Measurements from ENCODE around the gene KLHL7. TPM values are rescaled to one million over a fixed set of nuclear protein-coding genes. Genes with fewer than 3 reads are reported as not detected.
"Not testable (repeated sequence)": the region's sequence is repeated elsewhere in the genome, so short reads cannot be mapped to it uniquely, and the experiment has no call there.

KLHL7 gene
- total RNA-seq, 4 donors from 2014 or later: 20.3 to 35.0 (median 27.2) TPM

DNA sequence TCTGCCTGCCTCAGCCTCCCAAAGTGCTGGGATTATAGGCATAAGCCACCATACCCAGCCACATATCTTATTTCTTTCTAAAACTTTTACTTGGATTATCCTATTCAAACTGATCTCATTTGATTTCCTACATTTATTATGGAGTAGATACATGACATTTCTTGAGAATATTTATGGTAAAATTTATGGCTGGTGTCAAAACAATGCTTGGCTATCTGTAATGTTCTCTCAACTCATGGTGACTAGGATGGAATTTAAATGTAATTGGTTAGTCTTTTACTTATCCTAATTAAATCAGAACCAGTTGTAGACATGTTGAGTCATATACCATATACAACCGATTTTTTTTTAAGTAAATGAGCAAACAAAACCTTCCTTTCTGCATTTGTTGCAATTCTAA is 80.4 kb downstream of the KLHL7 start:
- intact Hi-C loops (cut with DNase I): no loop called here
- no peaks in the 10 kb centered on the region for H3K27me3 ChIP-seq
- peaks cover 15 to 18% of the 10 kb centered on the region in 2 donors for H3K36me3 ChIP-seq
- H3K27ac ChIP-seq: no peak overlapping the region
- TF ChIP-seq POLR2A (IDR thresholded peaks at IDR 0.05): no peak
- TF ChIP-seq, protein P1, sequence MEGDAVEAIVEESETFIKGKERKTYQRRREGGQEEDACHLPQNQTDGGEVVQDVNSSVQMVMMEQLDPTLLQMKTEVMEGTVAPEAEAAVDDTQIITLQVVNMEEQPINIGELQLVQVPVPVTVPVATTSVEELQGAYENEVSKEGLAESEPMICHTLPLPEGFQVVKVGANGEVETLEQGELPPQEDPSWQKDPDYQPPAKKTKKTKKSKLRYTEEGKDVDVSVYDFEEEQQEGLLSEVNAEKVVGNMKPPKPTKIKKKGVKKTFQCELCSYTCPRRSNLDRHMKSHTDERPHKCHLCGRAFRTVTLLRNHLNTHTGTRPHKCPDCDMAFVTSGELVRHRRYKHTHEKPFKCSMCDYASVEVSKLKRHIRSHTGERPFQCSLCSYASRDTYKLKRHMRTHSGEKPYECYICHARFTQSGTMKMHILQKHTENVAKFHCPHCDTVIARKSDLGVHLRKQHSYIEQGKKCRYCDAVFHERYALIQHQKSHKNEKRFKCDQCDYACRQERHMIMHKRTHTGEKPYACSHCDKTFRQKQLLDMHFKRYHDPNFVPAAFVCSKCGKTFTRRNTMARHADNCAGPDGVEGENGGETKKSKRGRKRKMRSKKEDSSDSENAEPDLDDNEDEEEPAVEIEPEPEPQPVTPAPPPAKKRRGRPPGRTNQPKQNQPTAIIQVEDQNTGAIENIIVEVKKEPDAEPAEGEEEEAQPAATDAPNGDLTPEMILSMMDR (IDR thresholded peaks at IDR 0.05): no peak
- no peak overlapping the region for H3K4me3 ChIP-seq (replicated peaks in 1 of 3)
- 84 to 91% methylated on average over 1 of the region's 1 CpG for WGBS, 2 donors
- H3K9me3 ChIP-seq: no peaks in the 10 kb centered on the region
- DNase-seq: no peak
- peaks cover 6 to 11% of the 10 kb centered on the region in 2 donors for H3K4me1 ChIP-seq

DNA sequence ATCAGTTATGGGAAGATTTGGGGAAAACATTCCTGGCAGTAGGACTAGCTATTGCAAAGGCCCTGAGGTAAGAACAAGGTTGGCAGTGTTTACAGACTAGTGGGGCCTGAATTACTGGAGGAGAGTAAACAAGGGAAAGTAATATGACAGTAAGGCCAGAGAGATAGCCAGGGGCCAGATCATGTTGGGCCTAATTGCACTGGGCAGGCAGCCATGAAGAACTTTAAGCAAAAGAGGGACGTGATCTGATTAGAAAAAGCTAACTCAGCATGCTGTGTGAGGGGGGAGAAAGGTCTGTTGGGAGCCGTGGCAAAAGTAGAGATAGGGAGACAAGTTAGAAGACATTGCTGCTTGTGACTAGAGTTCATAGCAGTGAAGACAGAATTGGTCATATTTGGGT is 85.4 kb downstream of the KLHL7 start:
- intact Hi-C loops (cut with DNase I): no loop called here

DNA sequence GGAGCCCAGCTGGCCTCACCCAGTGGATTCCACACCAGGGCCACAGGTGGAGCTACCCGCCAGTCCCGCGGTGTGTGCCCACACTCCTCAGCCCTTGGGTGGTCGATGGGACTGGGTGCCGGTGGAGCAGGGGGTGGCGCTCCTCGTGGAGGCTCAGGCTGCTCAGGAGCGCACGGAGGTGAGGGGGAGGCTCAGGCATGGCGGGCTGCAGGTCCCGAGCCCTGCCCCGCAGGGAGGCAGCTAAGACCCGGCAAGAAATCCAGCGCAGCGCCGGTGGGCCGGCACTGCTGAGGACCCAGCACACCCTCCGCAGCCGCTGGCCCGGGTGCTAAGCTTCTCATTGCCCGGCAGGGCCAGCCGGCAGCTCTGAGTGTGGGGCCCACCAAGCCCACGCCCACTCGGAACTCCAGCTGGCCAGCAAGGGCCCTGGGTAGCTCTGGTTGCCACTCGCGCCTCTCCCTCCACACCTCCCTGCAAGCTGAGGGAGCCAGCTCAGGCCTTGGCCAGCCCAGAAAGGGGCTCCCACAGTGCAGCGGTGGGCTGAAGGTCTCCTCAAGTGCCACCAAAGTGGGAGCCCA is 88.2 kb downstream of the KLHL7 start:
- H3K27me3 ChIP-seq; H3K27ac ChIP-seq; H3K9me3 ChIP-seq; H3K4me3 ChIP-seq (replicated peaks in 1 of 3); DNase-seq; H3K4me1 ChIP-seq; intact Hi-C loops (cut with DNase I): not testable (repeated sequence)
- H3K36me3 ChIP-seq: peaks cover 10 to 38% of the 10 kb centered on the region in 2 donors
- 98 to 100% methylated on average over 1 to 22 of the region's 27 CpGs for WGBS, 2 donors

More for the DNA sequence above, 85.4 kb downstream of the KLHL7 start:
- no peak for DNase-seq
- Histone ChIP-seq H3K27ac (no peak overlapping the region), H3K4me1 (no peaks in the 10 kb centered on the region), H3K4me3 (replicated peaks in 1 of 3) (no peak overlapping the region), H3K36me3 (peaks cover 20 to 39% of the 10 kb centered on the region in 2 donors), H3K9me3 (no peaks in the 10 kb centered on the region), H3K27me3 (no peaks in the 10 kb centered on the region)
- 70 to 76% methylated on average over 2 of the region's 2 CpGs for WGBS, 2 donors
- TF ChIP-seq POLR2A (IDR thresholded peaks at IDR 0.05): no peak
- TF ChIP-seq, protein P1 (IDR thresholded peaks at IDR 0.05): no peak

DNA sequence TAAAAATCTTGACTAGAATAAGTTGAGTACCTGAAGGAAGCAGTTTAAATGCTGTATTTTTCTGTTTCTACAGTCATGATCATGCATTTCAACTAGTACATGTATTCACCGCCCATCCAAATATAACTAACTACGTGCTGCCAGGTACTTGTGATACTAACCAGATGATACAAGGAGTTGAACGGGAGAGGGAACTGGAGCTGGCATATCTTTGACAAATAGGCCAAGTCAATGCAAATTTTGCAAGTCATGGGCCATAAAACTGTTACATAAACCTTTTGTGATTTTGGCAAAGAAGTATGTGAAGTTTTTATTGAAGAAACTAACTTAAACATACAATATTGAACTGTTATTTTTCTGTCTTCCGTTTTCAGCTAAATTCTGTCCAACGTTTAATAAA is 90.7 kb downstream of the KLHL7 start:
- intact Hi-C loops (cut with DNase I): no loop called here
- no peak for TF ChIP-seq POLR2A (IDR thresholded peaks at IDR 0.05)
- TF ChIP-seq, protein P1 (IDR thresholded peaks at IDR 0.05): no peak
- H3K4me1 ChIP-seq: no peaks in the 10 kb centered on the region
- H3K27ac ChIP-seq: no peak overlapping the region
- no peaks in the 10 kb centered on the region for H3K27me3 ChIP-seq
- WGBS, 2 donors: 73 to 75% methylated on average over 5 of the region's 5 CpGs
- no peak overlapping the region for H3K4me3 ChIP-seq (replicated peaks in 1 of 3)
- DNase-seq: no peak
- no peaks in the 10 kb centered on the region for H3K9me3 ChIP-seq
- H3K36me3 ChIP-seq: peaks cover 30 to 45% of the 10 kb centered on the region in 2 donors

DNA sequence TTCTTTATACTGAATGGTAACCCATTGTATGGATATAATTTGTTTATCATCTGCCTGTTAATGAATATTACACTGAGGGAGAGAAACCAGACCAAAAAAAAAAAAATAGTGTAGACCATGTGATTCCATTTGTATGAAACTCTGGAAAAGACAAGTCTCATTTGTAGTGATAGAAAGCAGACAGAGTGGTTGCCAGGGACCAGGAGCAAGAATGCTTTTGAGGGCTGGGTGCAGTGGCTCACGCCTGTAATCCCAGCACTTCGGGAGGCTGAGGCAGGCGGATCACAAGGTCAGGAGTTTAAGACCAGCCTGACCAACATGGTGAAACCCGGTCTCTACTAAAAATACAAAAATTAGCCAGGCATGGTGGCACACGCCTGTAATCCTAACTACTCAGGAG is 92.2 kb downstream of the KLHL7 start:
- intact Hi-C loops (cut with DNase I); H3K27me3 ChIP-seq; H3K4me1 ChIP-seq; H3K9me3 ChIP-seq; H3K27ac ChIP-seq; H3K4me3 ChIP-seq (replicated peaks in 1 of 3); DNase-seq: not testable (repeated sequence)
- 90 to 94% methylated on average over 5 of the region's 5 CpGs for whole genome bisulfite sequencing, 2 donors
- H3K36me3 ChIP-seq: peaks cover 32 to 41% of the 10 kb centered on the region in 2 donors

DNA sequence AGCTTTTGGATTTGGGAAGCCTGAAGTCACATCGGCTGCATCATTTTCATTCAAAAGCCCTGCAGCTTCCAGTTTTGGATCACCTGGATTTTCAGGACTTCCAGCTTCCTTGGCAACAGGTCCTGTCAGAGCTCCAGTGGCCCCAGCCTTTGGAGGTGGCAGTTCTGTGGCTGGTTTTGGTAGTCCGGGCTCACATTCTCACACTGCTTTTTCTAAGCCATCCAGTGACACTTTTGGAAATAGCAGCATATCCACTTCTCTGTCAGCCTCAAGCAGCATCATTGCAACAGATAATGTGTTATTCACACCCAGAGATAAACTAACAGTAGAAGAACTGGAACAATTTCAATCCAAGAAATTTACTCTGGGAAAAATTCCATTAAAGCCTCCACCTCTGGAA is 94.7 kb downstream of the KLHL7 start:
- no peaks in the 10 kb centered on the region for H3K4me1 ChIP-seq
- H3K36me3 ChIP-seq: peaks cover 25 to 29% of the 10 kb centered on the region in 2 donors
- intact Hi-C loops (cut with DNase I): no loop called here
- no peaks in the 10 kb centered on the region for H3K9me3 ChIP-seq
- no peak for DNase-seq
- H3K4me3 ChIP-seq (replicated peaks in 1 of 3): no peak overlapping the region
- no peak overlapping the region for H3K27ac ChIP-seq
- no peak for TF ChIP-seq POLR2A (IDR thresholded peaks at IDR 0.05)
- TF ChIP-seq, protein P1 (IDR thresholded peaks at IDR 0.05): no peak
- no peaks in the 10 kb centered on the region for H3K27me3 ChIP-seq
- WGBS, 2 donors: 93 to 94% methylated on average over 2 of the region's 2 CpGs

Data from thyroid gland (tissue), 4 donors.